ENCODE results near the gene FAM72A. TPM values are rescaled to one million over a fixed set of nuclear protein-coding genes. Genes with fewer than 3 reads are reported as not detected.

FAM72A gene
- total and polyA plus RNA-seq, 4 experiments from 2014 or later: 0.29 to 1.4 (median 1.00) TPM; not detected in 1

DNA sequence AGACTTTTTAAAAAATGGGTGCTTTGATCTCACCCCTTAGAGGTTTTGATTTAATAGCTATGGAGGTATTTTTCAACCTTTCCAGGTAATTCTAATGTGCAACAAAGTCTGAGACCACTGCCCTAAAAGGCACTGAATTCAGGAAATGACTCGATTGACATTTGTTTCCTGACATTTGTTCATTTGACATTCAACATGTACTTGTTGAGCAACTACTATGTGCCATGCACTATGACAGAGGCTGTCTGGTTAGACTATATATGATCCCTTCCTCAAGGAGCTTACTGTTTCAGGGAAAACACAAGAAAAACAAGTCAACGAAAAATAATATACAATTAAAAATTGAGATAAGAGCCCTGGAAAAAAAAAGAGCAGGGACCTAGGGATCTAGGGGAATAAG is 59.9 kb downstream of the FAM72A start:
- Mint-ChIP-seq H3K4me3 (no peak overlapping the region), H3K36me3 (no peaks in the 10 kb centered on the region), H3K27me3 (peaks cover 22 to 40% of the 10 kb centered on the region in 2 donors), H3K4me1 (no peaks in the 10 kb centered on the region), H3K9me3 (no peaks in the 10 kb centered on the region), H3K27ac (no peak overlapping the region)
- no peaks in the 10 kb centered on the region for H3K4me1 ChIP-seq (ENCODE audit: insufficient read depth, low read length)
- H3K27me3 ChIP-seq (ENCODE audit: insufficient read depth, low read length): peaks cover 4% of the 10 kb centered on the region
- ChIA-PET CTCF (ENCODE audit: partially characterized antibody) (no interaction called here), POLR2A (ENCODE audit: partially characterized antibody) (no interaction called here)
- H3K36me3 ChIP-seq (ENCODE audit: insufficient read depth, low read length): no peaks in the 10 kb centered on the region
- H3K4me3 ChIP-seq (ENCODE audit: low read length in 2 of 2): no peak overlapping the region
- H3K9me3 ChIP-seq (ENCODE audit: control insufficient read depth in 1 of 2, low read length in 2 of 2): no peaks in the 10 kb centered on the region
- intact Hi-C loops (cut with micrococcal nuclease): no loop called here
- H3K27ac ChIP-seq (ENCODE audit: low read depth, low read length): no peak overlapping the region
- DNase-seq: no peak

DNA sequence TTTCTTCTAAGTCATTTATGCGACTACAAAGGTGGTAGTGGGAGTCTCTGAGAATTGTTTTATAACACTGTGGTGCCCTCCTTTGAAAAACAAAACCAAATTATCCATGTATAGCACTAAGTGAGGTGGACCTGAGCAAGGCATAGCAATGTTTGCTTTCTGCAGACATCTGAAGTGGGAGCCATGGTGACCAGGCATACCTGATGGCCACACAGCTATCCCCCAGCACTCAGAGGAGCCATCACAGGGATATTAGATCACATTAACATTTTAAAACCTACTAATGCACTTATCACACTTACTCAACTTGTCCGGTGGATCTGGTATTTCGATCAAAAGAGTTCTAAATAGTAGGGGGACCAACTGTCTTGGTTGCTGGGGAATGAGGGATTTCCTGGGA is 60.6 kb downstream of the FAM72A start:
- ChIA-PET CTCF (ENCODE audit: partially characterized antibody) (no interaction called here), POLR2A (ENCODE audit: partially characterized antibody) (no interaction called here)
- Histone ChIP-seq H3K36me3 (ENCODE audit: insufficient read depth, low read length) (no peaks in the 10 kb centered on the region), H3K4me3 (ENCODE audit: low read length in 2 of 2) (no peak overlapping the region), H3K4me1 (ENCODE audit: insufficient read depth, low read length) (no peaks in the 10 kb centered on the region), H3K9me3 (ENCODE audit: control insufficient read depth in 1 of 2, low read length in 2 of 2) (no peaks in the 10 kb centered on the region), H3K27me3 (ENCODE audit: insufficient read depth, low read length) (peaks cover 4% of the 10 kb centered on the region), H3K27ac (ENCODE audit: low read depth, low read length) (no peak overlapping the region)
- H3K27me3 Mint-ChIP-seq: peaks cover 22 to 43% of the 10 kb centered on the region in 2 donors
- no peaks in the 10 kb centered on the region for H3K36me3 Mint-ChIP-seq
- no peaks in the 10 kb centered on the region for H3K4me1 Mint-ChIP-seq
- intact Hi-C loops (cut with micrococcal nuclease): no loop called here
- no peak for DNase-seq
- H3K4me3 Mint-ChIP-seq: no peak overlapping the region
- H3K9me3 Mint-ChIP-seq: no peaks in the 10 kb centered on the region
- no peak overlapping the region for H3K27ac Mint-ChIP-seq

DNA sequence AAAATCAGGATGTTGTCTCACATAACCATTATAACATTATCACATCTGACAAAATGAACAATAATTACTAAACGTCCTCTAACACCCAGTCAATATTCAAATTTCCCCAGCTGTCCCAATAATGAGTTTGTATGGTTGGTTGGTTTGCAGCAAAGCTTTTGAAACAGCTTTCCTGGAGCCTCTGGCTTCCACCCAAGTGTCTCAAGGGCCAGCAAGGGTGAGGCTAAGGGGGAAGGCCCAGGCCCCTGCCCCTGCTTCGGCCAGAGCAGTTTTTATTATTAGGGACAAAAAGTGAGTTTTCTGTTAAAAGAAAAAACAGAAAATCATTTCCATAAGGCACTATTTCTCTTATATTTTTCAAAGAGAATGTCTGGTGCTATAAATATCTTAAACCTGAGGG is 66.4 kb downstream of the FAM72A start:
- H3K9me3 ChIP-seq (ENCODE audit: control insufficient read depth in 1 of 2, low read length in 2 of 2): no peaks in the 10 kb centered on the region
- H3K4me1 ChIP-seq (ENCODE audit: insufficient read depth, low read length): no peaks in the 10 kb centered on the region
- no peaks in the 10 kb centered on the region for H3K36me3 ChIP-seq (ENCODE audit: insufficient read depth, low read length)
- intact Hi-C loops (cut with micrococcal nuclease): no loop called here
- Mint-ChIP-seq H3K36me3 (no peaks in the 10 kb centered on the region), H3K27ac (no peak overlapping the region), H3K27me3 (peaks cover 21 to 32% of the 10 kb centered on the region in 2 donors), H3K4me1 (no peaks in the 10 kb centered on the region), H3K9me3 (no peaks in the 10 kb centered on the region), H3K4me3 (no peak overlapping the region)
- DNase-seq: no peak
- CTCF ChIA-PET (ENCODE audit: partially characterized antibody): no interaction called here
- peaks cover 4% of the 10 kb centered on the region for H3K27me3 ChIP-seq (ENCODE audit: insufficient read depth, low read length)
- H3K4me3 ChIP-seq (ENCODE audit: low read length in 2 of 2): no peak overlapping the region
- H3K27ac ChIP-seq (ENCODE audit: low read depth, low read length): no peak overlapping the region
- POLR2A ChIA-PET (ENCODE audit: partially characterized antibody): no interaction called here

Other genes starting within 250 kb of the FAM72A start
- gene RAB7B, start 199.4 kb downstream of the FAM72A start, total RNA-seq: 1 to 10 TPM in 1 of 2 experiments, under 1 TPM in 1; 0.78 to 1.2 TPM
- not detected for gene RAB7B, start 199.4 kb downstream of the FAM72A start, polyA plus RNA-seq
- not detected for gene CTSE, start 178.9 kb downstream of the FAM72A start, total RNA-seq
- gene CTSE, start 178.9 kb downstream of the FAM72A start, polyA plus RNA-seq: not detected
- gene RHEX, start 149.7 kb downstream of the FAM72A start, total RNA-seq: under 1 TPM; 0.55 TPM
- under 1 TPM in 1 of 2 donors, not detected in 1; 0.30 TPM for gene RHEX, start 149.7 kb downstream of the FAM72A start, polyA plus RNA-seq
- not detected for gene AVPR1B, start 85.5 kb downstream of the FAM72A start, total RNA-seq
- not detected for gene AVPR1B, start 85.5 kb downstream of the FAM72A start, polyA plus RNA-seq
- gene SRGAP2, start 702 bp upstream of the FAM72A start, total RNA-seq: 10 to 100 TPM; 49.0 to 56.6 TPM
- gene SRGAP2, start 702 bp upstream of the FAM72A start, polyA plus RNA-seq: 10 to 100 TPM in 1 of 2 donors, 1 to 10 TPM in 1; 2.7 to 18.4 TPM

Measured in CD4-positive, alpha-beta memory T cell (primary cell).